Small intestine (tissue), 7 donors: ENCODE data around the gene NHERF2. TPM values are rescaled to one million over a fixed set of nuclear protein-coding genes. Genes with fewer than 3 reads are reported as not detected.

ENCODE experiments used
- DNase-seq, 2 donors: peaks; one replicate each; pipeline versions ENCODE4 v3.0.0 to v3.0.0-alpha.2; 2013
- FAIRE-seq: peaks from 2 replicates; lab custom pipeline; 2012; peaks lifted over from hg19 to GRCh38; lab: Jason Lieb, UNC
- H3K27ac ChIP-seq, 3 donors: one replicate each; pipeline ENCODE4 v1.5.1; 2013; ENCODE audit warnings: low read length in 2 of 3, mild to moderate bottlenecking in 2 of 3, control low read depth in 1 of 3, inconsistent platforms in 1 of 3, low read depth in 1 of 3, moderate library complexity in 1 of 3
- H3K27me3 ChIP-seq, 3 donors: one replicate each; pipeline ENCODE4 v1.6.1; 2013; ENCODE audit warnings: low read length in 3 of 3, inconsistent platforms in 1 of 3; ENCODE audit not compliant: control insufficient read depth in 3 of 3, insufficient read depth in 3 of 3
- H3K36me3 ChIP-seq, 3 donors: one replicate each; pipeline ENCODE4 v1.6.1; 2013; ENCODE audit warnings: low read length in 3 of 3, inconsistent platforms in 1 of 3, low read depth in 1 of 3, mild to moderate bottlenecking in 1 of 3, moderate library complexity in 1 of 3; ENCODE audit not compliant: control insufficient read depth in 3 of 3, insufficient read depth in 2 of 3
- H3K4me1 ChIP-seq, 3 donors: one replicate each; pipeline ENCODE4 v1.6.1; 2013; ENCODE audit warnings: low read length in 2 of 3, inconsistent platforms in 1 of 3, low read depth in 1 of 3, mild to moderate bottlenecking in 1 of 3, moderate library complexity in 1 of 3; ENCODE audit not compliant: control insufficient read depth in 3 of 3, insufficient read depth in 2 of 3
- H3K4me3 ChIP-seq, 3 donors: one replicate each; pipeline ENCODE4 v1.5.1; 2013; ENCODE audit warnings: low read length in 3 of 3, control low read depth in 1 of 3, inconsistent platforms in 1 of 3, low read depth in 1 of 3, mild to moderate bottlenecking in 1 of 3, moderate library complexity in 1 of 3
- H3K9me3 ChIP-seq, 2 donors: one replicate each; pipeline ENCODE4 v1.6.1; 2013; ENCODE audit warnings: low read depth in 1 of 2, low read length in 1 of 2; ENCODE audit not compliant: control insufficient read depth in 2 of 2, insufficient read depth in 1 of 2
- WGBS, 3 donors: extraction: QIAGEN DNeasy Blood & Tissue Kit; methylation state at CpG; one replicate each; pipeline ENCODE4 v1.1.7; 2013; 5-methylcytosine and 5-hydroxymethylcytosine counted together
- polyA plus RNA-seq, 4 donors: library from polyadenylated mRNA; stranded (reverse) in 3 of 4; unstranded in 1 of 4; fragments of 200-250 nt in 3 of 4; fragments of 120-200 nt in 1 of 4; gene quantifications; one replicate each; pipeline versions ENCODE4 v1.2.1 to v1.2.3, GENCODE V29; 2013
- donor health status: healthy with polysubstance abuse.
- donor health status: control.
- donor health status: control.
- donor health status: Bipolar disorder and iron deficiency.
- donor health status: healthy.

The NHERF2 gene
- polyA plus RNA-seq, 4 donors = 15.7 to 76.1 (median 42.9) TPM

DNA sequence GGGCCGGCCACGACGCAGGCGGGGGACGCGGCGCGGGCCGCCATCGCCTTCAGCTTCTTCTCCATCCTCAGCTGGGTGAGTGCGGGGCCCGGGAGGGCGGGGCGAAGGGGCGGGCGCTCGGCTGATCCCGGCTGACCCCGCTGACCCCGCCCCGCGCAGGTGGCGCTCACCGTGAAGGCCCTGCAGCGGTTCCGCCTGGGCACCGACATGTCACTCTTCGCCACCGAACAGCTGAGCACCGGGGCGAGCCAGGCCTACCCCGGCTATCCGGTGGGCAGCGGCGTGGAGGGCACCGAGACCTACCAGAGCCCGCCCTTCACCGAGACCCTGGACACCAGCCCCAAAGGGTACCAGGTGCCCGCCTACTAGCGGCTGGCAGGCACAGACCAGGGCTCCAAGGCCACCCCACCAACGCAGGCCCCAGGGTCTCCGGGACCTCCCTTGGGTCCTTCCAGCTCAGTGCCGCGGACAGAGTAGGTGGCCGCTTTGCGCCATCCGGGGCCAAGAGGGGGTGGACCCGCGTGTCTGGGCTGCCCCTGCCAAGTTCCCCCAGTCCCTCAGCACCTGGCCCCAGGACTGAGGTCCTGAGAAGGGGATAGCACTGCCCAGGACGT, 33.9 kb upstream of the NHERF2 start:
- Histone ChIP-seq H3K4me1 (peaks cover 0 to 21% (median 0%) of the 10 kb centered on the region in 3 donors), H3K36me3 (peaks cover 0 to 23% (median 3%) of the 10 kb centered on the region in 3 donors), H3K27me3 (peaks cover 3 to 35% (median 15%) of the 10 kb centered on the region in 3 donors), H3K9me3 (peaks cover 0 to 7% of the 10 kb centered on the region in 2 donors), H3K4me3 (no peak overlapping the region), H3K27ac (peak overlapping the region in 1 of 3 donors; percentile 48)
- no peak for FAIRE-seq
- 52 to 70% (median 59%) methylated on average over 30 to 50 of the region's 50 CpGs for WGBS, 3 donors
- DNase-seq = no peak

DNA sequence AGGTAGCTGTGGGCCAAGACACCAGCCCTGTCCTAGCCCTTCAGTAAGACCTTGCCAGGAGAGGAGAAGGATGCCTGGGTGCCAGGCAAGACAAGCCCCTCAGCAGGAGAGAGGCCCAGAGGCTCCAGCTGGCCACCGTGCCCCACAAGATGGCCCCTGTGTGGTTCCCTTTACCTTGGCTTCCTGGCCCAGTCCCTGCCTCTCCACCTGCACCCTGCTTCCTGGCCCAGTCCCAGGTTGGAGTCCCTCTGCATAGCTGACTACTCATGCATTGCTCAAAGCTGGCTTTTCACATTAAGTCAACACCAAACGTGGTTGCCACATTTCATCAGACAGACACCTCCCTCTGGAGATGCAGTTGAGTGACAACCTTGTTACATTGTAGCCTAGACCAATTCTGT, 33.0 kb upstream of the NHERF2 start:
- H3K4me1 ChIP-seq = peaks cover 0 to 21% (median 0%) of the 10 kb centered on the region in 3 donors
- peaks cover under 1 to 25% (median 14%) of the 10 kb centered on the region in 3 donors for H3K27me3 ChIP-seq
- FAIRE-seq (no peak), DNase-seq (peak in 1 of 2 donors; percentile 17)
- no peak overlapping the region for H3K27ac ChIP-seq
- peaks cover 0 to 7% of the 10 kb centered on the region in 2 donors for H3K9me3 ChIP-seq
- 49 to 59% (median 51%) methylated on average over 2 of the region's 2 CpGs for WGBS, 3 donors
- H3K4me3 ChIP-seq = no peak overlapping the region
- peaks cover 3 to 30% (median 3%) of the 10 kb centered on the region in 3 donors for H3K36me3 ChIP-seq

DNA sequence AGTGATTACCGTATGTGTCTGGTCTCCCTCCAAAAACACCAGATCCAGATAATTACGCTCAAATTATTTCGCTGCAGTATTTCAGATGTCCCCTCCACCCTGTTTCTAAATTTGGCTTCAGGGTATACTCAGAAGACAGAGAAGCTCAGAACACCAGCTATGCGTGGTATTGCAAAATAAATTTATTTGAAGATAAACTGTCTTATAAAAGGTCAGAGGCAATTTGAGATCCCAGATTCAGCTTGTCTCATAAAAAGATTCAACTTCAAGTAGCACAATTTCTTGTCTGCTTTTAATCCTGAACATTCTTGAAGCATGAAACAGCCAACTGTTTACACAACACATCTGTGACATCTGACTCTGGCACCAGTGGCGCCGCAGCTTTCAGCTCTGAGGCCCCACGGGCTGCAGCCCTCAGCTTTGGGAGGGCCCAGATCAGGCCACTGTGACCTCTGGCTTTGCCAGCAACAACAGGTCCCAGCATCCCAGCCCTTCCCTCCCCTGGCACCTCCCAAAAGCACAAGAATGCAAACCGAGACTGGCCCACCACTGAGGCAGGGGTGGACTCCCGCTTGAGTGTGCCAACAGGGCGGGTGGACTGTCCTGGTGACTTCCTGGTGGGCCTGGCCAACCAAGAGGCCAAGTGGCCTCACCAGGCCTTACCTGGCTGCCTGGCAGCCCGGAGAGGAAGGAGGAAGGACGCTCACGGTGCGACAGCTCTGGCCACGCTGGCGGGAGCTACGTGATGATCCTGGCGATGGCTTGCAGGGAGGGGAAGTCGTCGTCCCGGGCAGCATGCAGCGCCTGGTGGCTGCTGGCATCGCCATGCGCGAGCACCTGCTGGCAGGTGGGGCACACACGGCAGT, 29.0 kb upstream of the NHERF2 start:
- no peak overlapping the region for H3K4me3 ChIP-seq
- no peaks in the 10 kb centered on the region for H3K27me3 ChIP-seq
- peak overlapping the region in 1 of 3 donors; percentile 37 for H3K27ac ChIP-seq
- WGBS, 3 donors = 79 to 89% (median 80%) methylated on average over 24 to 26 of the region's 26 CpGs
- DNase-seq = no peak
- H3K4me1 ChIP-seq = no peaks in the 10 kb centered on the region
- H3K36me3 ChIP-seq = peaks cover 13 to 70% (median 28%) of the 10 kb centered on the region in 3 donors
- H3K9me3 ChIP-seq = peaks cover 0 to 3% of the 10 kb centered on the region in 2 donors
- FAIRE-seq = no peak

DNA sequence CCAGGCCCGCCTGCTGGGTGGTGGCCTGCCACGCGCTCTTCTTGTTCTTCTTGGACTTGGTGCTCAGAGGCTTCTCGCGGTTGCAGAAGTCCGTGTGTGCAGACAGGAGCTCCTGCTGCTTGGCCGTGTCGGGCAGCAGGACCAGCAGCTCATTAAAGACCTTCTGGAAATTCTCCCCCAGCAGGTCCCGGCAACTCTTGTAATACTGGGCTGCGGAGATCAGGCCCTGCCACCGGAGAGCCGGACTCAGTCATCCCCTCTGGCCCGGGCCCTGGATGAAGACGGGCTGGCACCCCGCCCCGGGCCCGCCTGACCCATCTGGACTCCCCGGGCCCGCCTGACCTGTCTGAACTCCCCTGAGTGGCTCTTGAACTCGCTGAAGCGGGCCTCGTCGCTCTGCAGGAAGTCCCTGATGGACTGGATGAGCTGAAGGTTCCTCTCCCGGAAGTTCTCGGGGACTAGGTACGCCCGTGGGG, 28.3 kb upstream of the NHERF2 start:
- Histone ChIP-seq H3K9me3 (no peaks in the 10 kb centered on the region), H3K27me3 (no peaks in the 10 kb centered on the region), H3K36me3 (peaks cover 13 to 76% (median 28%) of the 10 kb centered on the region in 3 donors), H3K4me1 (no peaks in the 10 kb centered on the region), H3K4me3 (no peak overlapping the region), H3K27ac (peak overlapping the region in 1 of 3 donors; percentile 37)
- WGBS, 3 donors = 91 to 95% (median 94%) methylated on average over 26 to 27 of the region's 27 CpGs
- FAIRE-seq (no peak), DNase-seq (no peak)

DNA sequence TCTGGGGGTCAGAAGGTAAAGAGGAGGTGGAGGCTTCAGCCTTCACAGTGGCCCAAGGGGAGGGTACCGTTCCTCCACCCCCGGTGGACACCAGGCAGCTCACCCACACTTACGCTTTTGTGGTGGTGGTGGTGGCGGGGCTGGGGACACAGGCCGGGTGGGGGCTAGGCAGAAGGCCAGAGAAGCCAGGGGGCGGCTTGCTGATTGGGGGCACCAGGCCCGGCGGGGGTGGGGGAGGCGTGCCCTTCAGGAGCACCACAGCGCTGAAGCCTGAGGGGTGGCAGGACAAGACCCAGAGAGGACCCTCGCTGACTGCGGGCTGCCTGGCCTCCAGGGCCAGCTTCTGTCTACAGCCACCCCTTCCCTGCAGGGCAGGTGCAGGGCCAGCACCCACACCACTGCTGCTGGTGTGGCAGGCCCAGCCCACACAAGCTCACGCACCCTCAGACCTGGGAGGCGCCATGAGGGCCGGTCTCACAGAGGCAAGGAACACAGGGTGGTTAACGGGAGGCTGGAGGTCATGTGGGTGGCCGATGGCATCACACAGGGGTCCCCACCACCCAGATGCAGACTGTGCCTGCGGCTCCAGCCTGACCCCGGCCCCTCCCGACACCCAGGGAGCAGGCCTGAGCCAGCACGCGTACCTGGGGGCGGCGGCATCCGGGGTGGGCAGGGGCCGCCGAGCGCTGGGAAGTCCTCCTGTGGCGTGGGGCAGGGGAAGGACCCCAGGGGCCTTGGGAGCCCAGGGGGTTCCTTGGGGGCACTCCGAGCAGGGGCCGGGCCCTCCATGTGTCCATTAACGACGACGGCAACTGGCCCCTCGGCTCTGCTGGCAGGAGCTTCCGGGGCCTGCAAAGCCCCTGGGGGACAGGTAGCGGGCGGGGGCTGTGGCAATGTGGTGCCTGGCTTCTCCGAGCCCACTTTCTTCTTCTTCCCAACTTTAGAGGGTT, 27.6 kb upstream of the NHERF2 start:
- no peak for DNase-seq
- Histone ChIP-seq H3K4me1 (peaks cover 0 to 6% (median 1%) of the 10 kb centered on the region in 3 donors), H3K27me3 (no peaks in the 10 kb centered on the region), H3K9me3 (no peaks in the 10 kb centered on the region), H3K27ac (no peak overlapping the region), H3K36me3 (peaks cover 13 to 78% (median 28%) of the 10 kb centered on the region in 3 donors), H3K4me3 (no peak overlapping the region)
- no peak for FAIRE-seq
- WGBS, 3 donors = 94 to 95% (median 95%) methylated on average over 32 to 39 of the region's 39 CpGs

DNA sequence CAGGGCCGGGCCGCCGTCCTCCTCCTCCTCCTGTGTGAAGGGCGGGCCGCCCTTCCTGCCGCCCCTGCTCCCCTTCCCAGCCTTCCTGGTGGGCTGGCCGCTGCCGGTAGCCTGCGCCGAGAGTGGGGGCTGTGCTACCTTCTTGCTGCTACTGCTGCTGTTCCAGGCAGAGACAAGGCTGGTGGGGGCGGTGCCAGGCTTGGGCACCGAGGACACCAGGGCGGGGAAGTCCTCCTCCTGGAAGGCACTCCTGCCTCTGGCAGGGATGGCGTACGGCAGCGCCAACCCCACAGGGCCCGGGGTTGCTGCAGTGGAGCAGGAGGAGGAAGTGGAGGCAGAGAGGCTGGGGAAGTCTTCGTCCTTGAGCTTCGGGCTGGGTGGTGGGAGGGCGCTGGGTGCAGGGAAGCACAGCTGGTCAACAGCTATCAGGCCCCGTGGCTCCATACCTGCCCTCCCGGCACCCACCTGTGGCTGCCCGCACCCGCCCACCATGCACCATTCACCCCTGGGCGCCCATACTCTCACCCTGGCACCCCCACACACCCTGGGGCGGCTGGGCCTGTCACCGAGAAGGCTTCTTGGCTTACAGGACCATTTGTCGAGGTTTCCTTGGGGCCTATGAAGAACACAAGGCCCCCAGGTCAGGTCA, 26.7 kb upstream of the NHERF2 start:
- DNase-seq (no peak), FAIRE-seq (no peak)
- H3K4me1 ChIP-seq = peaks cover 0 to 10% (median 4%) of the 10 kb centered on the region in 3 donors
- WGBS, 3 donors = 85 to 91% (median 89%) methylated on average over 25 to 28 of the region's 28 CpGs
- H3K4me3 ChIP-seq = no peak overlapping the region
- H3K27me3 ChIP-seq = no peaks in the 10 kb centered on the region
- peaks cover 13 to 85% (median 28%) of the 10 kb centered on the region in 3 donors for H3K36me3 ChIP-seq
- no peaks in the 10 kb centered on the region for H3K9me3 ChIP-seq
- no peak overlapping the region for H3K27ac ChIP-seq

DNA sequence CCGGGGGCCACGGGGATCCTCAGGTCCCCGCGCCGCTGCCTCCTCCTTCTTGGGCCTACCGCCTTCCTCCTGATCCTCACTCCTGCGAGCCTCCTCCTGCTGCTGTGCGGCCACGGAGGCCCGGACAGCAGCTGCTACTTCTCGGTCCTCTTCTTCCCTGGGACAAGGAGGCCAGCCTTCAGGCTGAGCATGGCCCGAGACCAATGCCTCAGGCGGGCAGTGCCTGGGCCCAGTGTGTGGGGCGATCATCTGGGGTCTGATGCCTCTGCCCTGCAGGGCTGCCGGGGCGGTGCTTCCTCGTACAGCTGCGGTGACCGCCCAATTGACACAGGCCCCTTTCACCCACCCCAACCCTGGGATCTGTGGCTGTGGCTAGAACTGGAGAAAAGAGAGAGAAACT, 25.7 kb upstream of the NHERF2 start:
- H3K4me1 ChIP-seq = peaks cover 0 to 10% (median 4%) of the 10 kb centered on the region in 3 donors
- 95 to 97% (median 96%) methylated on average over 19 of the region's 19 CpGs for WGBS, 3 donors
- FAIRE-seq (no peak), DNase-seq (no peak)
- no peak overlapping the region for H3K4me3 ChIP-seq
- H3K27ac ChIP-seq = no peak overlapping the region
- no peaks in the 10 kb centered on the region for H3K9me3 ChIP-seq
- peaks cover 10 to 89% (median 28%) of the 10 kb centered on the region in 3 donors for H3K36me3 ChIP-seq
- H3K27me3 ChIP-seq = no peaks in the 10 kb centered on the region
